CD4-positive, CD25-positive, alpha-beta regulatory T cell (primary cell): ENCODE measurements around the gene GRPR. TPM values are rescaled to one million over a fixed set of nuclear protein-coding genes. Genes with fewer than 3 reads are reported as not detected.
A peak's percentile ranks its signal among the peaks of the same experiment; 100 is the strongest.

Source experiments
- ATAC-seq, 2 donors: fragments of 150-1000 bp; cut with Tn5 transposase; one replicate each; pipeline ENCODE4 v1.10.0; 2021; ENCODE audit warnings: low read depth in 2 of 2, moderate number of reproducible peaks in 2 of 2, moderate library complexity in 1 of 2
- DNase-seq, 3 donors: peaks; one replicate each; pipeline versions ENCODE4 v3.0.0 to v3.0.0-alpha.2; 2012 to 2022; ENCODE audit warnings: mixed read lengths in 1 of 3
- H3K27ac ChIP-seq: one replicate; pipeline ENCODE4 v1.7.0; 2013; ENCODE audit warnings: mild to moderate bottlenecking, low read length; ENCODE audit not compliant: insufficient read depth, poor library complexity, severe bottlenecking
- H3K27me3 ChIP-seq: one replicate; pipeline ENCODE4 v1.7.0; 2013; ENCODE audit warnings: low read length; ENCODE audit not compliant: control insufficient read depth, insufficient read depth
- H3K36me3 ChIP-seq: one replicate; pipeline ENCODE4 v1.7.0; 2013; ENCODE audit warnings: mild to moderate bottlenecking, low read length, moderate library complexity; ENCODE audit not compliant: control insufficient read depth, insufficient read depth
- H3K4me1 ChIP-seq: 2 replicates; pipeline ENCODE4 v1.7.0; 2013; ENCODE audit warnings: mild to moderate bottlenecking, low read length; ENCODE audit not compliant: insufficient read depth, control insufficient read depth, poor library complexity, severe bottlenecking
- H3K4me3 ChIP-seq: one replicate; pipeline ENCODE4 v1.7.0; 2013; ENCODE audit warnings: low read depth, mild to moderate bottlenecking, low read length, moderate library complexity
- H3K9me3 ChIP-seq, 2 experiments: 1 replicate in 1 of 2; 2 replicates in 1 of 2; pipeline ENCODE4 v1.7.0; 2013; ENCODE audit warnings: low read length in 2 of 2, mild to moderate bottlenecking in 1 of 2, moderate library complexity in 1 of 2; ENCODE audit not compliant: control insufficient read depth in 2 of 2
- H3K27ac Mint-ChIP-seq, 3 donors: one replicate each; pipeline ENCODE4 v1.8.0; 2020 to 2022; ENCODE audit warnings: mild to moderate bottlenecking in 3 of 3, mixed read lengths in 3 of 3, moderate library complexity in 2 of 3
- H3K27me3 Mint-ChIP-seq: one replicate; pipeline ENCODE4 v1.8.0; 2022; ENCODE audit warnings: mild to moderate bottlenecking, mixed read lengths
- H3K36me3 Mint-ChIP-seq: one replicate; pipeline ENCODE4 v1.8.0; 2020; ENCODE audit warnings: mixed read lengths
- H3K4me1 Mint-ChIP-seq, 4 donors: one replicate each; pipeline ENCODE4 v1.8.0; 2020 to 2022; ENCODE audit warnings: mixed read lengths in 4 of 4, mild to moderate bottlenecking in 1 of 4
- H3K4me3 Mint-ChIP-seq, 4 donors: one replicate each; pipeline ENCODE4 v1.8.0; 2020 to 2022; ENCODE audit warnings: mild to moderate bottlenecking in 4 of 4, mixed read lengths in 4 of 4, moderate library complexity in 3 of 4
- H3K9me3 Mint-ChIP-seq, 7 donors: one replicate each; pipeline ENCODE4 v1.8.0; 2020 to 2022; ENCODE audit warnings: mixed read lengths in 7 of 7, mild to moderate bottlenecking in 3 of 7, moderate library complexity in 2 of 7
- polyA plus RNA-seq, 4 donors: library from polyadenylated mRNA; unstranded; fragments of 300-500 nt; fragmentation: Illumina TruSeq; gene quantifications; one replicate each; pipeline ENCODE4 v1.2.3, GENCODE V29; 2021
- total RNA-seq: library from RNA; stranded (reverse); gene quantifications from one replicate; pipeline ENCODE4 v1.2.3, GENCODE V29; 2022

GRPR gene
- total RNA-seq, result not detected
- under 1 TPM in 2 of 4 donors, not detected in 2; 0.10 to 0.14 TPM for polyA plus RNA-seq

- H3K27me3 ChIP-seq, result peaks cover 2% of the 10 kb centered on the region
- H3K9me3 Mint-ChIP-seq, result peaks cover 0 to 5% (median 0%) of the 10 kb centered on the region in 7 donors
- no peak within 1 kb of the TSS for H3K4me3 Mint-ChIP-seq
- no peak within 1 kb of the TSS for H3K27ac Mint-ChIP-seq
- no peaks in the 10 kb centered on the region for H3K36me3 ChIP-seq
- H3K4me1 Mint-ChIP-seq, result peaks cover 0 to 12% (median 8%) of the 10 kb centered on the region in 4 donors
- H3K9me3 ChIP-seq, result no peaks in the 10 kb centered on the region
- H3K4me1 ChIP-seq, result no peaks in the 10 kb centered on the region
- no peak within 1 kb of the TSS for H3K4me3 ChIP-seq
- ATAC-seq (peak; percentile 67 to 71), DNase-seq (peak; percentile 2 to 73 (median 38))
- no peak within 1 kb of the TSS for H3K27ac ChIP-seq
- no peaks in the 10 kb centered on the region for H3K36me3 Mint-ChIP-seq
- peaks cover 29% of the 10 kb centered on the region for H3K27me3 Mint-ChIP-seq
These were observed at the start of gene GRPR for GRCh38 chrX:16123222-16123786. GRPR (plus strand) TSS chrX:16123565; CDS start chrX:16123954, 389 bp downstream.

GRCh38 chrX:16075087-16075486, 48.3 kb upstream of the GRPR start:
- Histone ChIP-seq H3K36me3 (no peaks in the 10 kb centered on the region), H3K27ac (no peak overlapping the region), H3K4me1 (no peaks in the 10 kb centered on the region), H3K9me3 (no peaks in the 10 kb centered on the region), H3K4me3 (no peak overlapping the region), H3K27me3 (no peaks in the 10 kb centered on the region)
- H3K9me3 Mint-ChIP-seq, result peaks cover 0 to 2% (median 0%) of the 10 kb centered on the region in 7 donors
- no peak for ATAC-seq
- H3K4me3 Mint-ChIP-seq, result no peak overlapping the region
- no peaks in the 10 kb centered on the region for H3K4me1 Mint-ChIP-seq
- H3K36me3 Mint-ChIP-seq, result no peaks in the 10 kb centered on the region
- DNase-seq, result no peak
- no peak overlapping the region for H3K27ac Mint-ChIP-seq
- peaks cover 9% of the 10 kb centered on the region for H3K27me3 Mint-ChIP-seq

- H3K36me3 ChIP-seq, result no peaks in the 10 kb centered on the region
- H3K27ac ChIP-seq, result no peak overlapping the region
- no peak overlapping the region for H3K27ac Mint-ChIP-seq
- peaks cover 4% of the 10 kb centered on the region for H3K27me3 Mint-ChIP-seq
- no peaks in the 10 kb centered on the region for H3K9me3 ChIP-seq
- peaks cover 0 to 2% (median 0%) of the 10 kb centered on the region in 7 donors for H3K9me3 Mint-ChIP-seq
- H3K4me3 ChIP-seq, result no peak overlapping the region
- H3K27me3 ChIP-seq, result no peaks in the 10 kb centered on the region
- DNase-seq (no peak), ATAC-seq (no peak)
- H3K4me3 Mint-ChIP-seq, result no peak overlapping the region
- no peaks in the 10 kb centered on the region for H3K36me3 Mint-ChIP-seq
- no peaks in the 10 kb centered on the region for H3K4me1 Mint-ChIP-seq
- H3K4me1 ChIP-seq, result no peaks in the 10 kb centered on the region
These were observed 46.5 kb upstream of the GRPR start for GRCh38 chrX:16076834-16077233.

GRCh38 chrX:16077811-16078210, 45.6 kb upstream of the GRPR start:
- Histone ChIP-seq H3K9me3 (no peaks in the 10 kb centered on the region), H3K4me3 (no peak overlapping the region), H3K27ac (no peak overlapping the region), H3K4me1 (no peaks in the 10 kb centered on the region), H3K36me3 (no peaks in the 10 kb centered on the region), H3K27me3 (no peaks in the 10 kb centered on the region)
- Mint-ChIP-seq H3K4me1 (no peaks in the 10 kb centered on the region), H3K4me3 (no peak overlapping the region), H3K27ac (no peak overlapping the region), H3K27me3 (peaks cover 4% of the 10 kb centered on the region), H3K36me3 (no peaks in the 10 kb centered on the region), H3K9me3 (peaks cover 0 to 2% (median 0%) of the 10 kb centered on the region in 7 donors)
- ATAC-seq (no peak), DNase-seq (no peak)

- DNase-seq, result no peak
- H3K27ac Mint-ChIP-seq, result no peak overlapping the region
- Histone ChIP-seq H3K4me1 (no peaks in the 10 kb centered on the region), H3K27ac (no peak overlapping the region), H3K36me3 (no peaks in the 10 kb centered on the region), H3K4me3 (no peak overlapping the region), H3K9me3 (no peaks in the 10 kb centered on the region), H3K27me3 (no peaks in the 10 kb centered on the region)
- no peak overlapping the region for H3K4me3 Mint-ChIP-seq
- no peaks in the 10 kb centered on the region for H3K4me1 Mint-ChIP-seq
- H3K36me3 Mint-ChIP-seq, result no peaks in the 10 kb centered on the region
- H3K9me3 Mint-ChIP-seq, result peaks cover 0 to 2% (median 0%) of the 10 kb centered on the region in 7 donors
- no peak for ATAC-seq
- H3K27me3 Mint-ChIP-seq, result peaks cover 4% of the 10 kb centered on the region
These were observed 42.0 kb upstream of the GRPR start for GRCh38 chrX:16081357-16081756.

- H3K9me3 Mint-ChIP-seq, result no peaks in the 10 kb centered on the region
- no peak overlapping the region for H3K27ac Mint-ChIP-seq
- ATAC-seq (no peak), DNase-seq (no peak)
- Histone ChIP-seq H3K4me3 (no peak overlapping the region), H3K27ac (no peak overlapping the region), H3K27me3 (no peaks in the 10 kb centered on the region), H3K36me3 (no peaks in the 10 kb centered on the region), H3K4me1 (no peaks in the 10 kb centered on the region), H3K9me3 (no peaks in the 10 kb centered on the region)
- H3K4me3 Mint-ChIP-seq, result no peak overlapping the region
- no peaks in the 10 kb centered on the region for H3K4me1 Mint-ChIP-seq
- peaks cover 3% of the 10 kb centered on the region for H3K27me3 Mint-ChIP-seq
- no peaks in the 10 kb centered on the region for H3K36me3 Mint-ChIP-seq
These were observed 40.8 kb upstream of the GRPR start for GRCh38 chrX:16082470-16083085.

- no peaks in the 10 kb centered on the region for H3K9me3 ChIP-seq
- no peaks in the 10 kb centered on the region for H3K36me3 Mint-ChIP-seq
- H3K9me3 Mint-ChIP-seq, result no peaks in the 10 kb centered on the region
- no peaks in the 10 kb centered on the region for H3K4me1 ChIP-seq
- H3K4me1 Mint-ChIP-seq, result no peaks in the 10 kb centered on the region
- H3K4me3 ChIP-seq, result no peak overlapping the region
- no peak overlapping the region for H3K27ac ChIP-seq
- DNase-seq (no peak), ATAC-seq (no peak)
- no peaks in the 10 kb centered on the region for H3K36me3 ChIP-seq
- no peaks in the 10 kb centered on the region for H3K27me3 ChIP-seq
- no peak overlapping the region for H3K27ac Mint-ChIP-seq
- H3K27me3 Mint-ChIP-seq, result no peaks in the 10 kb centered on the region
- no peak overlapping the region for H3K4me3 Mint-ChIP-seq
These were observed 36.3 kb upstream of the GRPR start for GRCh38 chrX:16087076-16087475.

- Histone ChIP-seq H3K27me3 (no peaks in the 10 kb centered on the region), H3K4me1 (no peaks in the 10 kb centered on the region), H3K9me3 (no peaks in the 10 kb centered on the region), H3K27ac (no peak overlapping the region), H3K36me3 (no peaks in the 10 kb centered on the region), H3K4me3 (no peak overlapping the region)
- Mint-ChIP-seq H3K36me3 (no peaks in the 10 kb centered on the region), H3K4me1 (no peaks in the 10 kb centered on the region), H3K9me3 (peaks cover 0 to 4% (median 0%) of the 10 kb centered on the region in 7 donors), H3K27me3 (no peaks in the 10 kb centered on the region), H3K27ac (no peak overlapping the region), H3K4me3 (no peak overlapping the region)
- no peak for ATAC-seq
- DNase-seq, result no peak
These were observed 34.3 kb upstream of the GRPR start for GRCh38 chrX:16089086-16089485.
